Measurements from ENCODE around the gene COMMD4. TPM values are rescaled to one million over a fixed set of nuclear protein-coding genes. Genes with fewer than 3 reads are reported as not detected.
"Not testable (repeated sequence)": the region's sequence is repeated elsewhere in the genome, so short reads cannot be mapped to it uniquely, and the experiment has no call there.

The COMMD4 gene
- total and polyA plus RNA-seq, 2 donors (not counting 1 experiment from before 2014, with no cell fraction given) = 65.9 to 74.9 TPM

DNA sequence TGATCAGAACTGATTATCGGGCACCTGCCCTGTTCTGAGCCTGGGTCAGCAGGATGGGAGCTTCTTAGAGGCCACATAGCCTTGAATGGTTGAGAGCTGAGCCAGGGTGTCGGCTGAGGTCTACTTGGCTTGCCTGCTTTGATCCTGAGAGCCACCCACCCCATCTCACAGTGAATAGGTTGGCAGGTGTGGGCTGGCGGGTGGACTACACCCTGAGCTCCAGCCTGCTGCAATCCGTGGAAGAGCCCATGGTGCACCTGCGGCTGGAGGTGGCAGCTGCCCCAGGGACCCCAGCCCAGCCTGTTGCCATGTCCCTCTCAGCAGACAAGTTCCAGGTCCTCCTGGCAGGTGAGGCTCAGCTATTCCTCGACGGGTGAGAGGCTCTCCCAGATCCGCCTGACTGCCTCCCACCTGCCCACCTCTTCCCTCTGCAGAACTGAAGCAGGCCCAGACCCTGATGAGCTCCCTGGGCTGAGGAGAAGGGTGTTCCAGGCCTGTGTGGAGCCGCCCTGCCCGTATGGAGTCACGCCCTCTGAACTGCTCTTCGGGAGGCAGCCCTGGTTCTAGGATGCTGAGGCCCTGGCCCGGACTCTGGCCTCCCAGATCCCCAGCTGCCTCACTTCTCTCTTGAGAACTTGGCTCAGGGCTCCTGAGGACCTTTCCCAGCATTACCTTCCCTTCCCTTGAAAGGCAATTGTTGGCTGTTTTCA is 3.8 kb downstream of the COMMD4 start:
- TF ChIP-seq CTCF (conservative IDR thresholded peaks at IDR 0.05 in 1 of 2, IDR thresholded peaks at IDR 0.05 in 1 of 2; ENCODE audit: low read depth in 1 of 2, low read length in 2 of 2) (no peak), EZH2 (IDR thresholded peaks at IDR 0.05; ENCODE audit: low read length, missing control alignments) (no peak)
- H4K20me1 ChIP-seq (ENCODE audit: control insufficient read depth, extremely low read depth, insufficient read depth, low read length) = no peaks in the 10 kb centered on the region
- no peak overlapping the region for H3K9ac ChIP-seq (ENCODE audit: insufficient read depth, low read length)

GRCh38 chr15:75342221-75342620 is 6.4 kb downstream of the COMMD4 start:
- H3K4me3 ChIP-seq (replicated peaks in 1 of 4; ENCODE audit: control extremely low read depth in 1 of 4, insufficient read depth in 1 of 4, low read depth in 3 of 4, low read length in 4 of 4) = no peak overlapping the region
- peaks cover 11% of the 10 kb centered on the region for H3K36me3 ChIP-seq (ENCODE audit: control insufficient read depth, insufficient read depth, low read length)
- H2AFZ ChIP-seq (ENCODE audit: low read length) = no peak overlapping the region
- H4K20me1 ChIP-seq (ENCODE audit: control insufficient read depth, extremely low read depth, insufficient read depth, low read length) = no peaks in the 10 kb centered on the region
- H3K27me3 ChIP-seq (ENCODE audit: control insufficient read depth, insufficient read depth, low read length) = no peaks in the 10 kb centered on the region
- DNase-seq (ENCODE audit: low read depth in 2 of 2) = no peak
- no peak overlapping the region for H3K4me2 ChIP-seq (ENCODE audit: extremely low read depth, insufficient read depth, low read length)
- H3K27ac ChIP-seq (ENCODE audit: insufficient read depth, low read length) = no peak overlapping the region
- H3K9me3 ChIP-seq (ENCODE audit: control insufficient read depth, insufficient read depth, low read depth, low read length) = no peaks in the 10 kb centered on the region
- H3K79me2 ChIP-seq (ENCODE audit: control insufficient read depth, insufficient read depth, low read length) = no peaks in the 10 kb centered on the region
- TF ChIP-seq EZH2 (IDR thresholded peaks at IDR 0.05; ENCODE audit: low read length, missing control alignments) (no peak), CTCF (conservative IDR thresholded peaks at IDR 0.05 in 1 of 2, IDR thresholded peaks at IDR 0.05 in 1 of 2; ENCODE audit: low read depth in 1 of 2, low read length in 2 of 2) (no peak)
- no peak overlapping the region for H3K9ac ChIP-seq (ENCODE audit: insufficient read depth, low read length)
- H3K4me1 ChIP-seq (ENCODE audit: control insufficient read depth, extremely low read depth, insufficient read depth, low read length) = no peaks in the 10 kb centered on the region

More for the DNA sequence above, 3.8 kb downstream of the COMMD4 start:
- H3K4me1 ChIP-seq (ENCODE audit: control insufficient read depth, extremely low read depth, insufficient read depth, low read length) = no peaks in the 10 kb centered on the region
- no peak for DNase-seq (ENCODE audit: low read depth in 2 of 2)
- H3K79me2 ChIP-seq (ENCODE audit: control insufficient read depth, insufficient read depth, low read length) = peaks cover 7% of the 10 kb centered on the region
- no peaks in the 10 kb centered on the region for H3K27me3 ChIP-seq (ENCODE audit: control insufficient read depth, insufficient read depth, low read length)
- H3K4me2 ChIP-seq (ENCODE audit: extremely low read depth, insufficient read depth, low read length) = no peak overlapping the region
- H3K36me3 ChIP-seq (ENCODE audit: control insufficient read depth, insufficient read depth, low read length) = peaks cover 11% of the 10 kb centered on the region
- no peak overlapping the region for H2AFZ ChIP-seq (ENCODE audit: low read length)
- H3K4me3 ChIP-seq (replicated peaks in 1 of 4; ENCODE audit: control extremely low read depth in 1 of 4, insufficient read depth in 1 of 4, low read depth in 3 of 4, low read length in 4 of 4) = no peak overlapping the region
- no peaks in the 10 kb centered on the region for H3K9me3 ChIP-seq (ENCODE audit: control insufficient read depth, insufficient read depth, low read depth, low read length)
- no peak overlapping the region for H3K27ac ChIP-seq (ENCODE audit: insufficient read depth, low read length)

GRCh38 chr15:75343953-75344352 is 8.1 kb downstream of the COMMD4 start:
- not testable (repeated sequence) for H3K36me3 ChIP-seq (ENCODE audit: control insufficient read depth, insufficient read depth, low read length); H4K20me1 ChIP-seq (ENCODE audit: control insufficient read depth, extremely low read depth, insufficient read depth, low read length); DNase-seq (ENCODE audit: low read depth in 2 of 2); H2AFZ ChIP-seq (ENCODE audit: low read length); H3K79me2 ChIP-seq (ENCODE audit: control insufficient read depth, insufficient read depth, low read length); H3K4me2 ChIP-seq (ENCODE audit: extremely low read depth, insufficient read depth, low read length); H3K27me3 ChIP-seq (ENCODE audit: control insufficient read depth, insufficient read depth, low read length); H3K4me3 ChIP-seq (replicated peaks in 1 of 4; ENCODE audit: control extremely low read depth in 1 of 4, insufficient read depth in 1 of 4, low read depth in 3 of 4, low read length in 4 of 4); H3K27ac ChIP-seq (ENCODE audit: insufficient read depth, low read length); H3K9me3 ChIP-seq (ENCODE audit: control insufficient read depth, insufficient read depth, low read depth, low read length); H3K9ac ChIP-seq (ENCODE audit: insufficient read depth, low read length); H3K4me1 ChIP-seq (ENCODE audit: control insufficient read depth, extremely low read depth, insufficient read depth, low read length)

Measured in fibroblast of lung (primary cell).